Activated CD8-positive, alpha-beta memory T cell treated with anti-CD3 and anti-CD28 coated beads for 24 hours (primary cell): ENCODE data around the gene HGS.
A peak's percentile ranks its signal among the peaks of the same experiment; 100 is the strongest.

Experiments
- DNase-seq: peaks from one replicate; pipeline ENCODE4 v3.0.0-alpha.2; 2020

Gene HGS

GRCh38 chr17:81706757-81707624, 23.2 kb downstream of the HGS start:
- DNase-seq = no peak

- no peak for DNase-seq
Measured at GRCh38 chr17:81707725-81708646, 24.2 kb downstream of the HGS start.

GRCh38 chr17:81708739-81709185, 25.0 kb downstream of the HGS start:
- no peak for DNase-seq

GRCh38 chr17:81710514-81711308, 26.9 kb downstream of the HGS start:
- peak; percentile 80 for DNase-seq

GRCh38 chr17:81711814-81712467, 28.1 kb downstream of the HGS start, which contains the start of gene SLC25A10:
Gene SLC25A10 (plus strand): TSS chr17:81712284. CDS start chr17:81712427, 143 bp downstream.
- peak; percentile 94 for DNase-seq

- DNase-seq = no peak
Measured at GRCh38 chr17:81712468-81713003, 28.7 kb downstream of the HGS start.

GRCh38 chr17:81713004-81713555, 29.3 kb downstream of the HGS start:
- no peak for DNase-seq

- DNase-seq = no peak
Measured at GRCh38 chr17:81713556-81714411, 30.0 kb downstream of the HGS start.

- DNase-seq = no peak
Measured at GRCh38 chr17:81714412-81715106, 30.7 kb downstream of the HGS start.

GRCh38 chr17:81715107-81715871, 31.5 kb downstream of the HGS start:
- DNase-seq = no peak

- DNase-seq = no peak
Measured at GRCh38 chr17:81715872-81716673, 32.3 kb downstream of the HGS start.

- DNase-seq = no peak
Measured at GRCh38 chr17:81716674-81716996, 32.8 kb downstream of the HGS start.

GRCh38 chr17:81717049-81717765, 33.4 kb downstream of the HGS start:
- DNase-seq = no peak

GRCh38 chr17:81717766-81718089, 33.9 kb downstream of the HGS start:
- DNase-seq = no peak

- no peak for DNase-seq
Measured at GRCh38 chr17:81719410-81720266, 35.8 kb downstream of the HGS start.

GRCh38 chr17:81720267-81721071, 36.7 kb downstream of the HGS start:
- DNase-seq = no peak
